NCI-H128 (cell line): ENCODE measurements around the gene DHRS2.
"Not testable (repeated sequence)": the region's sequence is repeated elsewhere in the genome, so short reads cannot be mapped to it uniquely, and the experiment has no call there.

Source experiments
- DNase-seq: peaks from one replicate; lab custom pipeline; 2025; ENCODE audit not compliant: unreplicated experiment; lab: John Stamatoyannopoulos, UW

DHRS2 gene

DNA sequence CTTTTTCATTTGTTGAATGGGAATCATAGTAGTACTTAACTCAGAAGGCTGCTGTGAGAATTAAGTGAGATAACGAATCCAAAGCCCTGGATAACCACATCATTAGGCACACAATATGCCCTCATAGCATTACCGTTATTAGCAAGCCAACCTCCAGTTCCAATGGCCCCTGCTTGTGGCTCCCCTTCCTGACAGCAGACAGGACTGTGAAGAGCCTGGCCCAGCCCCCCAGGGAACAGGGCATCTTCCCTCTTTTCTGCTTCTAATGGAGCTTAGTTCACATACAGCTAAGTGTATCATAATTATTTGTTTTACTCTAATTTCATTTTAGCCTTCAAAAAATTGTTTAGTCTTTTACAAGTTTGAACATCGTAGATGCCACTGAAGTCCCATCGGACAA is 39.7 kb downstream of the DHRS2 start:
- no peak for DNase-seq

DNA sequence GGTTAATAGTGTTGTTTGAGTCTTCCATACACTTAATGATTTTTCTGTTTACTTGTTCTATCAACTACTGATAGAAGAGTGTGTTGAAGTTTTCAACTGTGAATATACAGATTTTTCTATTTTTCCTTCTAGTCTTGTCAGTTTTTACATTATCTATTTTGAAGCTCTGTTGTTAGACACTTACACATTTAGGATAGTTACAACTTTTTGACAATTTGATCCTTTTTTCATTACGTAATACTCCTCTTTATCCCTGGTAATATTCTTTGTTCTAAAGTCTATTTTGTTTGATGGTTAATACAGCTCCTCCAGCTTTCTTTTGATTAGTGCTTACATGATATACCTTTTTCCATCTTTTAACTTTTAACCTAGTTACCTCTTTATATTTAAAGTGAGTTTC is 45.2 kb downstream of the DHRS2 start:
- no peak for DNase-seq

DNA sequence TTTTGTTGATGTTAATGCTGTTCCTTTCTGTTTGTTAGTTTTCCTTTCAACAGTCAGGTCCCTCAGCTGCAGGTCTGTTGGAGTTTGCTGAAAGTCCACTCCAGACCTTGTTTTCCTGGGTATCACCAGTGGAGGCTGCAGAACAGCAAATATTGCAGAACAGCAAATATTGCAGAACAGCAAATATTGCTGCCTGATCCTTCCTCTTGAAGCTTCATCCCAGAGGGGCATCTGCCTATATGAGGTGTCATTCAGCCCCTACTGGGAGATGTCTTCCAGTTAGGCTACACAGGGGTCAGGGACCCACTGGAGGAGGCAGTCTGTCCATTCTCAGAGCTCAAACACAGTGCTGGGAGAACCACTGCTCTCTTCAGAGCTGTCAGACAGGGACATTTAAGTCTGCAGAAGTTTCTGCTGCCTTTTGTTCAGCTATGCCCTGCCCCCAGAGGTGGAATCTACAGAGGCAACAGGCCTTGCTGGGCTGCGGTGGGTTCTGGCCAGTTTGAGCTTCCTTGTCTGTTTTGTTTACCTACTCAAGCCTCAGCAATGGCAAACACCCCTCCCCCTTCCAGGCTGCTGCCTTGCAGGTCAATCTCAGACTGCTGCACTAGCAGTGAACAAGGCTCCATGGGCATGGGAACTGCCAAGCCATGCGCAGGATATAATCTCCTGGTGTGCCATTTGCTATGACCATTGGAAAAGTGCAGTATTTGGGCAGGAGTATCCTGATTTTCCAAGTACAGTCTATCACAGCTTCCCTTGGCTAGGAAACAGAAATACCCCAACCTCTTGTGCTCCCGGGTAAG is 53.7 kb downstream of the DHRS2 start:
- not testable (repeated sequence) for DNase-seq

DNA sequence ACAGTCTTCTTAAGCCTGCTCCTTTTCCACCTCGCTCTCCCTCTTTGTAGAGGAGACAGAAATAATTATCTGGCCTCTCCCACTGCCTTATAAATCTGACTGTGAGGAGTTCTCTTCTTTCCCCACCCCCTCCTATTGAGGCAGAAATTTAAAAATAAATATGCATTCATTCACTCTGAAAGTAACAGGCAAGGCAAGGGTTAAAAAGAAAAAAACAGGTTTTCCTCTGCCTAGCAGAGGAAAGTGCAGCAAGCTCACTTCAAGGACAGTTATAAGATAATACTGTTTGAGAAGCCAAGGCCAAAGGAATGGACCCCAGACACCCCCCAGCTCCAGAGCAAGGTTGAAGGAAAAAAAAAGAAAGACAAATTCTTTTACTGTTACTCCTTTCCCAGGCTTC is 56.3 kb downstream of the DHRS2 start:
- no peak for DNase-seq

DNA sequence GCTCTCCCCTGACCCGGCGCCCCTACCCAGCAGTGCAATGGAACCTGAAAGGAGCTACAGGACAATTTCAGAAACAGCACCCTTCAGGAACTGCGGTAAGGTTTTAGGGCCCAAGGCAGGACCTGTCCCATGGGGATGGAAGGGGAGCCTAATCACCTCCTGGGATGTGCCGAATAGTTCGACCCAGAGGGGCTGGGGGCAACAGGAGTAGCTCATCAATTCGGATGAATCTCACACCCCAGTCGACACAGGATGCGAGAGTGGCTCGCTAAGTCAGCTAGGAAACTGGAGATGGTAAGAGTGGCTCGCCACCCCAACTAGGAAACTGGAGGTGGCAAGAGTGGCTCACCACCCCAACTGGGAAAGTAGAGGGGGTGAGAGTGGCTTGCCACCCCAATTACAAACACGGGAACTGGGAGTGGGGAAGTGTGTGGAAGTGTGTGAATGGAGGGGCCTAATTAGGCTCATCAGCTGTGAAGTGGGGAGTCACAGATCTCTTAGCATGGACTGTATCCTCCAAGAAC is 57.1 kb downstream of the DHRS2 start:
- no peak for DNase-seq

DNA sequence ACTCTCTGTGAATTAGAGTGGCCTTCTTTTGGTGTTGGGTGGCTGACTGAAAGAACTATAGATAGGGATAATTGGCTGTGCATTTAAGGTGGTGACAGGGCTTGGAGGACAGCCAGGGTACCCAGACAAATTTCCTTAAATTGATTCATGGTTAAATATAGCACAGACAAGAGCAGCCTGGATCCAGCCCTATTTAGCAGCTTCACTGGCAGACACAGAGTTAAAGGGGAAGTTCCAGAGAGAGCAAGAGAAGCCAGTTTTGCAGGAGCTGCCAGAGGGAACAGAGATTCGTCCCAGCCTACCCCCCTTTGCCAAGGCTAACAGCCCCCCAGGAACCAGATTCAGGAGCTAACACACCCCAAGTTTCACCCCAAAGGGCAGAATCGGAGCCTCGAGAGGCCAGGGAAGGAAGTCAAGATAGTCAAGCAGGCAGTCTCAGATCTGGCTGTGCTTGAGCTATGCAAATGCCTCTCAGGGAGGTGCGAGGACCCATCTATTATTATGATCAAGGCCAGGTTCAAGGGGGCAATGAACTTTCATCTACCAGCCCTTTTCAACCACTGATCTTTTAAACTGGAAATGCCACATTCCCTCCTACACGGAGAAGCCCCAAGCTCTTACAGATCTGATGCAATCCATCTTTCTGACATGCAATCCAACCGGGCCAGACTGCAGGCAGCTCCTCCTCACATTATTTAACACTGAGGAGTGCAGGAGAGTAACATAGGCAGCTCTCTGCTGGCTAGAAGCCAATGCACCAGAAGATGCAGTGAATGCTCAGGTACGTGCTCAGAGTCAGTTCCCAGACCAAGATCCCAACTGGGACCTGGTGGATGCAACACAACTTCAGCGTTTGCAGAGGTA is 58.2 kb downstream of the DHRS2 start:
- no peak for DNase-seq
